ENCODE data around the gene SUCLG2.

DNA sequence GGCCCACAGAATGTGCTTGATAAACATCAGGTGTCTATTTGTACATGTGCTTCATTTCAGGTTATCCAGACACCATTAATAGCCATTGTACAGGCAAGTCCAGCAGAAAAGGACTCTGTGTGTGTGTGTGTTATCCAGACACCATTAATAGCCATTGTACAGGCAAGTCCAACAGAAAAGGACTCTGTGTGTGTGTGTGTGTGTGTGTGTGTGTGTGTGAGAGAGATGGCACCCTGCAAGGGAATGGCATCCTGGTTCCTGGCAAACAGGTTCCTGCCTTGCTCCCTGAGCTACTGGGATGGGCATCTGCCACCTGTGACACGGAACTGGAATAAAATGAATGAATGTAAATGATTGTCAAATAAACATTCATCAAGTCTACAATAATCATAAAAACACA, 11.7 kb downstream of the SUCLG2 start:
- TF ChIP-seq, protein P1, sequence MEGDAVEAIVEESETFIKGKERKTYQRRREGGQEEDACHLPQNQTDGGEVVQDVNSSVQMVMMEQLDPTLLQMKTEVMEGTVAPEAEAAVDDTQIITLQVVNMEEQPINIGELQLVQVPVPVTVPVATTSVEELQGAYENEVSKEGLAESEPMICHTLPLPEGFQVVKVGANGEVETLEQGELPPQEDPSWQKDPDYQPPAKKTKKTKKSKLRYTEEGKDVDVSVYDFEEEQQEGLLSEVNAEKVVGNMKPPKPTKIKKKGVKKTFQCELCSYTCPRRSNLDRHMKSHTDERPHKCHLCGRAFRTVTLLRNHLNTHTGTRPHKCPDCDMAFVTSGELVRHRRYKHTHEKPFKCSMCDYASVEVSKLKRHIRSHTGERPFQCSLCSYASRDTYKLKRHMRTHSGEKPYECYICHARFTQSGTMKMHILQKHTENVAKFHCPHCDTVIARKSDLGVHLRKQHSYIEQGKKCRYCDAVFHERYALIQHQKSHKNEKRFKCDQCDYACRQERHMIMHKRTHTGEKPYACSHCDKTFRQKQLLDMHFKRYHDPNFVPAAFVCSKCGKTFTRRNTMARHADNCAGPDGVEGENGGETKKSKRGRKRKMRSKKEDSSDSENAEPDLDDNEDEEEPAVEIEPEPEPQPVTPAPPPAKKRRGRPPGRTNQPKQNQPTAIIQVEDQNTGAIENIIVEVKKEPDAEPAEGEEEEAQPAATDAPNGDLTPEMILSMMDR (IDR thresholded peaks at IDR 0.05), result no peak
- no peak for TF ChIP-seq EZH2 (IDR thresholded peaks at IDR 0.05)
